ENCODE results near the gene BMPR1B. TPM values are rescaled to one million over a fixed set of nuclear protein-coding genes. Genes with fewer than 3 reads are reported as not detected.

BMPR1B gene
- total RNA-seq, 1 experiment from 2014 or later = 0.35 TPM

DNA sequence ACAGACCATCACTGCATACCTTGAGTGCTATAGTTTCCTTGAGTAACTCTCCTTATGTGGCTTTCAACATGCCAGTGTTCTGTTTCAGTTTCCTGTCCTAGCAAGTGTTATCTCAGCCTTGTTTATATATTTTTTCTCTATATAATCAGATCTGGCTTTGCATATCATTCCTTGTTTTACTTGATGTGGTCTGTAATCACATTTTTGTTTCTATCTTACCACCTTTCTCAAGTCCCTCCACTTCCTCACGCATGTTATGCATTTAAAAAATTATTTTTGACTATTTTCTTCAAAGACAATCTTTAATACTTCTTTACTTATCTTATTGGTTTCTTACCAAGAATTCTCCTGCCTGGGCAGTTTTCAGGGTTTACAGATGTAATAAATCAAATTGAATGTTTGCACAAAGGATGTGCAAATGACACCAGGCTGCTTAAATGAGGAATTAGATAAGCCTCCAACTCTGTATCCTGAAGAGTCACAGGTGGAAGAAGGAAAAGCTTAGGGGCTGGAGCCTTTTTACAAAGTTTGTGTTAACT, 351.2 kb downstream of the BMPR1B start:
- Histone ChIP-seq H3K79me1 (ENCODE audit: insufficient read depth, low read depth, low read length, poor library complexity, severe bottlenecking) (no peaks in the 10 kb centered on the region), H2BK15ac (ENCODE audit: low read depth, low read length) (no peak overlapping the region), H3K27me3 (ENCODE audit: insufficient read depth, low read length) (no peaks in the 10 kb centered on the region), H2BK12ac (ENCODE audit: insufficient read length, low read depth, low read length) (no peak overlapping the region), H3K27ac (ENCODE audit: insufficient read length, low read depth, low read length) (no peak overlapping the region), H3K14ac (ENCODE audit: insufficient read depth, low read length) (no peak overlapping the region), H3K79me2 (ENCODE audit: insufficient read depth, low read length) (no peaks in the 10 kb centered on the region), H3K4me2 (ENCODE audit: insufficient read depth, insufficient read length, low read length) (no peak overlapping the region), H3K9me3 (ENCODE audit: control insufficient read depth, low read depth, low read length) (no peaks in the 10 kb centered on the region), H3K56ac (ENCODE audit: insufficient read length, low read depth, low read length) (no peak overlapping the region), H3K4me1 (ENCODE audit: insufficient read depth, low read length) (no peaks in the 10 kb centered on the region), H3K18ac (ENCODE audit: insufficient read length, low read depth, low read length) (no peak overlapping the region), H4K8ac (replicated peaks; ENCODE audit: insufficient read length, low read depth, low read length) (no peak overlapping the region), H2BK20ac (ENCODE audit: low read depth, low read length, poor library complexity, severe bottlenecking) (no peak overlapping the region), H4K91ac (ENCODE audit: insufficient read length, low read depth, low read length) (no peak overlapping the region), H4K5ac (ENCODE audit: insufficient read length, low read depth, low read length) (no peak overlapping the region), H2AK5ac (ENCODE audit: insufficient read length, low read length) (no peak overlapping the region), H3T11ph (ENCODE audit: low read length) (no peak overlapping the region), H3K4ac (ENCODE audit: low read depth, low read length) (no peak overlapping the region), H3K9ac (ENCODE audit: extremely low read depth, insufficient read length, low read length) (no peak overlapping the region), H3K23me2 (ENCODE audit: insufficient read length, low read depth, low read length, poor library complexity, severe bottlenecking) (no peaks in the 10 kb centered on the region), H2BK5ac (ENCODE audit: insufficient read length, low read length) (no peak overlapping the region), H3K23ac (ENCODE audit: insufficient read length, low read depth, low read length) (no peak overlapping the region), H2AFZ (ENCODE audit: low read length) (no peak overlapping the region), H4K20me1 (ENCODE audit: control insufficient read depth, insufficient read depth, insufficient read length) (no peaks in the 10 kb centered on the region), H2BK120ac (ENCODE audit: low read depth, low read length, poor library complexity, severe bottlenecking) (no peak overlapping the region)
- DNase-seq = no peak
- TF ChIP-seq CTCF (conservative IDR thresholded peaks at IDR 0.05) = no peak
- no peak overlapping the region for H3K4me3 Mint-ChIP-seq
- H3K9me3 Mint-ChIP-seq = no peaks in the 10 kb centered on the region
- H3K36me3 Mint-ChIP-seq (ENCODE audit: insufficient read depth in 1 of 3, low read depth in 3 of 3) = no peaks in the 10 kb centered on the region
- H3K4me1 Mint-ChIP-seq = no peaks in the 10 kb centered on the region
- no peak overlapping the region for H3K27ac Mint-ChIP-seq
- no peaks in the 10 kb centered on the region for H3K27me3 Mint-ChIP-seq (ENCODE audit: low read depth)
- WGBS (ENCODE audit: extremely low coverage, insufficient read length, low lambda C conversion rate) = no CpG with 5 or more reads among the region's 1 CpG

Measured in H9 (cell line).